Astrocyte (in vitro differentiated cells and primary cell): ENCODE measurements around the gene POC1B.

ENCODE experiments used
- CTCF ChIP-seq: IDR thresholded peaks from 2 replicates; pipeline ENCODE4 v1.5.1; 2011; ENCODE audit warnings: low read depth, mild to moderate bottlenecking, inconsistent platforms, low read length, moderate library complexity; ENCODE audit not compliant: insufficient read depth
- EZH2 ChIP-seq: IDR thresholded peaks from 2 replicates; pipeline ENCODE4 v1.6.1; 2012; ENCODE audit warnings: mild to moderate bottlenecking, low read length, inconsistent platforms; ENCODE audit not compliant: insufficient read depth

- TF ChIP-seq CTCF (no peak), EZH2 (no peak)
These were observed 18.6 kb downstream of the POC1B start for GRCh38 chr12:89507015-89507824.
